Measurements from ENCODE around the gene ELL.

DNA sequence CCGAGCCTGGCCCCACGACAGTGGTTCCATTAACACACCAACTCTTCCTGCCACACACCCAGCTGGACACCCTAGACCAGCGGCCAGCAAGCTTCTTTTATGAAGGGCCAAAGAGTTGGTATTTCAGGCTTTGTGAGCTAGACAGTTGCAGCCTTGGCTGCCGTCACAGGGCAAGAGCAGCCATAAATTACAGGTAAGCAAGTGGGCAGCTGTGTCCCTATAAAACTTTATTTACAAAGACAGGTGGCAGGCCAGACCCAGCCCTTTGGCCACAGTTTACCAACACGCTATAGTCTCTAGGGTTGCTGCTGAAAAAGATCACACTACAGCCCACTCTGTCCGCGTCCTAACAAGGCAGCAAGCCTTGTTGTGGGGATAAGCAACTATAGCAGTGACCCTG lies 13.3 kb downstream of the ELL start:
- TF ChIP-seq CTCF (IDR thresholded peaks at IDR 0.05; ENCODE audit: insufficient read depth, low read depth, low read length) (no peak), EZH2 (IDR thresholded peaks at IDR 0.05; ENCODE audit: insufficient read depth, low read length) (no peak)
